ENCODE results near the gene NEK6.

NEK6 gene

GRCh38 chr9:124354346-124355038 is 96.7 kb downstream of the NEK6 start:
- no peak overlapping the region for H3K27ac ChIP-seq (ENCODE audit: low read depth, low read length)
- H3K4me3 ChIP-seq (ENCODE audit: low read length): no peak overlapping the region
- no peak overlapping the region for H3K9ac ChIP-seq (ENCODE audit: low read depth, low read length)
- H3K4me1 ChIP-seq (ENCODE audit: insufficient read depth, low read length): 0 out of 2 replicates have a peak, but pooled peaks cover 5% of the 10 kb centered on the region
- no peaks in the 10 kb centered on the region for H3K27me3 ChIP-seq (ENCODE audit: insufficient read depth, low read length)
- 90% methylated on average over 17 of the region's 17 CpGs for whole genome bisulfite sequencing
- no peaks in the 10 kb centered on the region for H3K9me3 ChIP-seq (ENCODE audit: insufficient read depth, low read depth, low read length)
- H3K36me3 ChIP-seq (ENCODE audit: insufficient read depth, low read length): peaks cover 61% of the 10 kb centered on the region

- no peak overlapping the region for H3K27ac ChIP-seq (ENCODE audit: low read depth, low read length)
- H3K9ac ChIP-seq (ENCODE audit: low read depth, low read length): no peak overlapping the region
- peaks cover 53% of the 10 kb centered on the region for H3K36me3 ChIP-seq (ENCODE audit: insufficient read depth, low read length)
- WGBS: 94% methylated on average over 21 of the region's 21 CpGs
- H3K9me3 ChIP-seq (ENCODE audit: insufficient read depth, low read depth, low read length): no peaks in the 10 kb centered on the region
- H3K4me3 ChIP-seq (ENCODE audit: low read length): no peak overlapping the region
- H3K4me1 ChIP-seq (ENCODE audit: insufficient read depth, low read length): 0 out of 2 replicates have a peak, but pooled peaks cover 1% of the 10 kb centered on the region
- H3K27me3 ChIP-seq (ENCODE audit: insufficient read depth, low read length): no peaks in the 10 kb centered on the region
Measured at GRCh38 chr9:124355039-124355940, 97.5 kb downstream of the NEK6 start.

- Histone ChIP-seq H3K9me3 (ENCODE audit: insufficient read depth, low read depth, low read length) (no peaks in the 10 kb centered on the region), H3K27ac (ENCODE audit: low read depth, low read length) (no peak overlapping the region), H3K4me1 (ENCODE audit: insufficient read depth, low read length) (no peaks in the 10 kb centered on the region), H3K36me3 (ENCODE audit: insufficient read depth, low read length) (peaks cover 44% of the 10 kb centered on the region), H3K9ac (ENCODE audit: low read depth, low read length) (no peak overlapping the region), H3K4me3 (ENCODE audit: low read length) (no peak overlapping the region), H3K27me3 (ENCODE audit: insufficient read depth, low read length) (no peaks in the 10 kb centered on the region)
- WGBS: 92% methylated on average over 15 of the region's 15 CpGs
Measured at GRCh38 chr9:124355941-124356744, 98.4 kb downstream of the NEK6 start.

GRCh38 chr9:124356745-124357390 is 99.1 kb downstream of the NEK6 start:
- Histone ChIP-seq H3K27ac (ENCODE audit: low read depth, low read length) (no peak overlapping the region), H3K4me1 (ENCODE audit: insufficient read depth, low read length) (no peaks in the 10 kb centered on the region), H3K36me3 (ENCODE audit: insufficient read depth, low read length) (peaks cover 37% of the 10 kb centered on the region), H3K27me3 (ENCODE audit: insufficient read depth, low read length) (no peaks in the 10 kb centered on the region), H3K4me3 (ENCODE audit: low read length) (no peak overlapping the region), H3K9me3 (ENCODE audit: insufficient read depth, low read depth, low read length) (no peaks in the 10 kb centered on the region), H3K9ac (ENCODE audit: low read depth, low read length) (no peak overlapping the region)
- WGBS: 94% methylated on average over 18 of the region's 19 CpGs

GRCh38 chr9:124357721-124358361 is 100.1 kb downstream of the NEK6 start:
- H3K27ac ChIP-seq (ENCODE audit: low read depth, low read length): no peak overlapping the region
- H3K4me1 ChIP-seq (ENCODE audit: insufficient read depth, low read length): no peaks in the 10 kb centered on the region
- no peak overlapping the region for H3K4me3 ChIP-seq (ENCODE audit: low read length)
- no peaks in the 10 kb centered on the region for H3K9me3 ChIP-seq (ENCODE audit: insufficient read depth, low read depth, low read length)
- peaks cover 27% of the 10 kb centered on the region for H3K36me3 ChIP-seq (ENCODE audit: insufficient read depth, low read length)
- WGBS: 92% methylated on average over 13 of the region's 13 CpGs
- H3K27me3 ChIP-seq (ENCODE audit: insufficient read depth, low read length): no peaks in the 10 kb centered on the region
- no peak overlapping the region for H3K9ac ChIP-seq (ENCODE audit: low read depth, low read length)

GRCh38 chr9:124358631-124359030 is 100.9 kb downstream of the NEK6 start:
- Histone ChIP-seq H3K4me3 (ENCODE audit: low read length) (no peak overlapping the region), H3K9ac (ENCODE audit: low read depth, low read length) (no peak overlapping the region), H3K4me1 (ENCODE audit: insufficient read depth, low read length) (no peaks in the 10 kb centered on the region), H3K27ac (ENCODE audit: low read depth, low read length) (no peak overlapping the region), H3K27me3 (ENCODE audit: insufficient read depth, low read length) (no peaks in the 10 kb centered on the region), H3K36me3 (ENCODE audit: insufficient read depth, low read length) (peaks cover 19% of the 10 kb centered on the region), H3K9me3 (ENCODE audit: insufficient read depth, low read depth, low read length) (no peaks in the 10 kb centered on the region)
- 93% methylated on average over 13 of the region's 13 CpGs for WGBS

GRCh38 chr9:124359426-124359825 is 101.7 kb downstream of the NEK6 start:
- H3K4me1 ChIP-seq (ENCODE audit: insufficient read depth, low read length): no peaks in the 10 kb centered on the region
- H3K9ac ChIP-seq (ENCODE audit: low read depth, low read length): no peak overlapping the region
- no peaks in the 10 kb centered on the region for H3K27me3 ChIP-seq (ENCODE audit: insufficient read depth, low read length)
- no peak overlapping the region for H3K4me3 ChIP-seq (ENCODE audit: low read length)
- peaks cover 13% of the 10 kb centered on the region for H3K36me3 ChIP-seq (ENCODE audit: insufficient read depth, low read length)
- H3K27ac ChIP-seq (ENCODE audit: low read depth, low read length): no peak overlapping the region
- WGBS: 97% methylated on average over 5 of the region's 6 CpGs
- H3K9me3 ChIP-seq (ENCODE audit: insufficient read depth, low read depth, low read length): no peaks in the 10 kb centered on the region

- H3K36me3 ChIP-seq (ENCODE audit: insufficient read depth, low read length): peaks cover 8% of the 10 kb centered on the region; the same call in 1 of the 2 replicates
- H3K27ac ChIP-seq (ENCODE audit: low read depth, low read length): no peak overlapping the region
- H3K9ac ChIP-seq (ENCODE audit: low read depth, low read length): no peak overlapping the region
- no peaks in the 10 kb centered on the region for H3K4me1 ChIP-seq (ENCODE audit: insufficient read depth, low read length)
- H3K27me3 ChIP-seq (ENCODE audit: insufficient read depth, low read length): no peaks in the 10 kb centered on the region
- H3K9me3 ChIP-seq (ENCODE audit: insufficient read depth, low read depth, low read length): no peaks in the 10 kb centered on the region
- 90% methylated on average over 11 of the region's 11 CpGs for WGBS
- no peak overlapping the region for H3K4me3 ChIP-seq (ENCODE audit: low read length)
Measured at GRCh38 chr9:124359855-124360678, 102.3 kb downstream of the NEK6 start.

- H3K27me3 ChIP-seq (ENCODE audit: insufficient read depth, low read length): no peaks in the 10 kb centered on the region
- H3K9ac ChIP-seq (ENCODE audit: low read depth, low read length): no peak overlapping the region
- H3K36me3 ChIP-seq (ENCODE audit: insufficient read depth, low read length): peaks cover 6% of the 10 kb centered on the region; the same call in 1 of the 2 replicates
- no peak overlapping the region for H3K27ac ChIP-seq (ENCODE audit: low read depth, low read length)
- no peak overlapping the region for H3K4me3 ChIP-seq (ENCODE audit: low read length)
- H3K4me1 ChIP-seq (ENCODE audit: insufficient read depth, low read length): no peaks in the 10 kb centered on the region
- WGBS: 97% methylated on average over 8 of the region's 8 CpGs
- H3K9me3 ChIP-seq (ENCODE audit: insufficient read depth, low read depth, low read length): no peaks in the 10 kb centered on the region
Measured at GRCh38 chr9:124361128-124361527, 103.4 kb downstream of the NEK6 start.

Measured in HUES64 (cell line).